ENCODE data around the gene LPP. TPM values are rescaled to one million over a fixed set of nuclear protein-coding genes. Genes with fewer than 3 reads are reported as not detected.

LPP gene
- total and polyA plus RNA-seq, 10 of the 15 experiments (the other 5 are each of a cell fraction or from before 2014, with no cell fraction given) = under 0.01 to 0.62 (median 0.03) TPM

- TF ChIP-seq IRF4 (IDR thresholded peaks at IDR 0.05; ENCODE audit: low read depth, low read length) (no peak), NR2F1 (conservative IDR thresholded peaks at IDR 0.05) (no peak), SP1 (IDR thresholded peaks at IDR 0.05; ENCODE audit: low read depth, low read length) (no peak), E2F8 (IDR thresholded peaks at IDR 0.05; ENCODE audit: low read depth, partially characterized antibody) (no peak), ZNF274 (IDR thresholded peaks at IDR 0.05; ENCODE audit: insufficient read depth, insufficient read length) (no peak)
- TF ChIP-seq, protein P1, sequence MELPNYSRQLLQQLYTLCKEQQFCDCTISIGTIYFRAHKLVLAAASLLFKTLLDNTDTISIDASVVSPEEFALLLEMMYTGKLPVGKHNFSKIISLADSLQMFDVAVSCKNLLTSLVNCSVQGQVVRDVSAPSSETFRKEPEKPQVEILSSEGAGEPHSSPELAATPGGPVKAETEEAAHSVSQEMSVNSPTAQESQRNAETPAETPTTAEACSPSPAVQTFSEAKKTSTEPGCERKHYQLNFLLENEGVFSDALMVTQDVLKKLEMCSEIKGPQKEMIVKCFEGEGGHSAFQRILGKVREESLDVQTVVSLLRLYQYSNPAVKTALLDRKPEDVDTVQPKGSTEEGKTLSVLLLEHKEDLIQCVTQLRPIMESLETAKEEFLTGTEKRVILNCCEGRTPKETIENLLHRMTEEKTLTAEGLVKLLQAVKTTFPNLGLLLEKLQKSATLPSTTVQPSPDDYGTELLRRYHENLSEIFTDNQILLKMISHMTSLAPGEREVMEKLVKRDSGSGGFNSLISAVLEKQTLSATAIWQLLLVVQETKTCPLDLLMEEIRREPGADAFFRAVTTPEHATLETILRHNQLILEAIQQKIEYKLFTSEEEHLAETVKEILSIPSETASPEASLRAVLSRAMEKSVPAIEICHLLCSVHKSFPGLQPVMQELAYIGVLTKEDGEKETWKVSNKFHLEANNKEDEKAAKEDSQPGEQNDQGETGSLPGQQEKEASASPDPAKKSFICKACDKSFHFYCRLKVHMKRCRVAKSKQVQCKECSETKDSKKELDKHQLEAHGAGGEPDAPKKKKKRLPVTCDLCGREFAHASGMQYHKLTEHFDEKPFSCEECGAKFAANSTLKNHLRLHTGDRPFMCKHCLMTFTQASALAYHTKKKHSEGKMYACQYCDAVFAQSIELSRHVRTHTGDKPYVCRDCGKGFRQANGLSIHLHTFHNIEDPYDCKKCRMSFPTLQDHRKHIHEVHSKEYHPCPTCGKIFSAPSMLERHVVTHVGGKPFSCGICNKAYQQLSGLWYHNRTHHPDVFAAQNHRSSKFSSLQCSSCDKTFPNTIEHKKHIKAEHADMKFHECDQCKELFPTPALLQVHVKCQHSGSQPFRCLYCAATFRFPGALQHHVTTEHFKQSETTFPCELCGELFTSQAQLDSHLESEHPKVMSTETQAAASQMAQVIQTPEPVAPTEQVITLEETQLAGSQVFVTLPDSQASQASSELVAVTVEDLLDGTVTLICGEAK (IDR thresholded peaks at IDR 0.05; ENCODE audit: borderline replicate concordance) = no peak
- TF ChIP-seq, protein P2, sequence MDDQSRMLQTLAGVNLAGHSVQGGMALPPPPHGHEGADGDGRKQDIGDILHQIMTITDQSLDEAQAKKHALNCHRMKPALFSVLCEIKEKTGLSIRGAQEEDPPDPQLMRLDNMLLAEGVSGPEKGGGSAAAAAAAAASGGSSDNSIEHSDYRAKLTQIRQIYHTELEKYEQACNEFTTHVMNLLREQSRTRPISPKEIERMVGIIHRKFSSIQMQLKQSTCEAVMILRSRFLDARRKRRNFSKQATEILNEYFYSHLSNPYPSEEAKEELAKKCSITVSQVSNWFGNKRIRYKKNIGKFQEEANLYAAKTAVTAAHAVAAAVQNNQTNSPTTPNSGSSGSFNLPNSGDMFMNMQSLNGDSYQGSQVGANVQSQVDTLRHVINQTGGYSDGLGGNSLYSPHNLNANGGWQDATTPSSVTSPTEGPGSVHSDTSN (IDR thresholded peaks at IDR 0.05; ENCODE audit: insufficient replicate concordance, low read depth, low read length) = no peak
Measured at GRCh38 chr3:188326111-188326510, 172.2 kb downstream of the LPP start (continued).

All from GM12878 (cell line).